HG03025 (cell line): ENCODE measurements around the gene LMCD1.
"Not testable (repeated sequence)": the region's sequence is repeated elsewhere in the genome, so short reads cannot be mapped to it uniquely, and the experiment has no call there.

Experiments used
- ATAC-seq: cut with Tn5 transposase; IDR thresholded peaks from one replicate; pipeline ENCODE4 v1.9.1; 2021; ENCODE audit warnings: mild to moderate bottlenecking, moderate library complexity; ENCODE audit not compliant: unreplicated experiment, low FRiP score

Gene LMCD1

GRCh38 chr3:8579943-8580342 lies 78.3 kb downstream of the LMCD1 start:
- no peak for ATAC-seq

DNA sequence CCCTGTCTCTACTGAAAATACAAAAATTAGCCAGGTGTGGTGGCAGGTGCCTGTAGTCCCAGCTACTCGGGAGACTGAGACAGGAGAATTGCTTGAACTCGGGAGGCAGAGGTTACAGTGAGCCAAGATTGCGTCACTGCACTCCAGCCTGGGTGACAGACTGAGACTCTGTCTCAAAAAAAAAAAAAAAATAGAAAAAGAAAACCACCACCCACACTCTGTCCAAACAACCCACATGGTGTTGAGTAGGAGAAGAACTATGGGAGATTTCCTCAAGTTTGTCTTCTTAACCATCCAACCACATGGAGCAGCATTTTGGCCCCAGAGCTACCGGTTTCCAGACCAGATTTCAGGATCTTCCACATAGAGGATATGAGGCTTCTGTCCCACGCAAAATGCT lies 78.8 kb downstream of the LMCD1 start:
- ATAC-seq = not testable (repeated sequence)

DNA sequence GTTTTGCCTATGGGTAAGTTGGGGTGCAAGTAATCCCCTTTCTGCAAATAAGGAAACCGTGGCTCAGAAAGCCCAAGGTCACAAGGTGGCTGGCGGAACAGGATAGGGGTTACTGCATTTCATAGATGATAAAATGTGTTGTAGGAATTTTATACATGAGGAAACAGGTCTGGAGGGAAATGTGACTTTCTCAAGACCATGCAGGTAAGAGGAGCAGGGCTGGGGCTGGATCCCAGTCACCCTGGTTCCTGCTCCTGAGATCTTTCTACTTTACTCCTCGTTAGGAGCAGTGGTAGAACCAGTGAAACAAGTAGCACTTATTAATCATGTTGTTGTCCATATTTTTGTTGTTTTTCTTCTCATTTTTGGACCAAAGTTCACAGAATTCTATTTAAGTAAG lies 79.8 kb downstream of the LMCD1 start:
- no peak for ATAC-seq

GRCh38 chr3:8581806-8582445 lies 80.3 kb downstream of the LMCD1 start:
- ATAC-seq = no peak

- ATAC-seq = no peak
Measured at GRCh38 chr3:8584661-8585060, 83.0 kb downstream of the LMCD1 start.

- ATAC-seq = no peak
Measured at GRCh38 chr3:8589880-8590556, 88.4 kb downstream of the LMCD1 start.

DNA sequence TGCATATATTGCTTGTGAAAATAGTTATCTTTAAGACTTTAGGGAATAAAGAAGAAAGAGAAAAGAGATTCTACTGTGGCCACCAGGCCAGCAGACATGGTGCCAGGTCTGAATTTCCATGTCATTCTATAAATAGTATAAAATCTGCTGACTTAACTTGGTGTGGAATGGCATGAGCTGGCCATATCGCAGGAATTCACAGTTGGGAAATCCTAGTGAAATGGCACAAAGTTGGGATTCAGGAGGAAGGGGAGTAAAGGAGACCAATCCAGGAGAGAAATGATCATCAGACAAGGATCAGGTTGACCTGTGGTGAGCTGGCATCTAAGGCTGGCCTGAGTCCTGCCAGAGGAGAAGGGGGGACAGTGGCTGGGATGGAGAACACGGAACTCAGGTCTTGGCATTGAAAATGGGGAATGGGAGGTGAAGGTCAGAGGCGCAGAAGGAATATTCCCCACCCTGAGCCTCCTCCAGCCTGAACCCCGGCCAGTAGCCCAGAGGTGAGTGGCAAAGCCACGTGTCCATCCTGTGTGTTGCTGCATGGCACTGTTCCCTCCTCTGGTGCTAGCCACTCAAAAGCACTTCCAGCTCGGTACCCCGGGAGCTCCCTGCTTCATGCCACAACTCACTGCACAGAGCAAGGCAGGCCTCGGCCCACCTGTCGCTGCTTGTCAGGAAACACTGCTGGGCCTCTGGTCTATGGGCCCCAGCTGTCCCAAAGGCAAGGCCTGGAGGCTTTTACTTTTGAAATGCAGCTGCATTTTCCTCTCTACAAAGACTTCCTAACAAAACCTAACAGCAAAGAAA lies 91.6 kb downstream of the LMCD1 start:
- no peak for ATAC-seq

DNA sequence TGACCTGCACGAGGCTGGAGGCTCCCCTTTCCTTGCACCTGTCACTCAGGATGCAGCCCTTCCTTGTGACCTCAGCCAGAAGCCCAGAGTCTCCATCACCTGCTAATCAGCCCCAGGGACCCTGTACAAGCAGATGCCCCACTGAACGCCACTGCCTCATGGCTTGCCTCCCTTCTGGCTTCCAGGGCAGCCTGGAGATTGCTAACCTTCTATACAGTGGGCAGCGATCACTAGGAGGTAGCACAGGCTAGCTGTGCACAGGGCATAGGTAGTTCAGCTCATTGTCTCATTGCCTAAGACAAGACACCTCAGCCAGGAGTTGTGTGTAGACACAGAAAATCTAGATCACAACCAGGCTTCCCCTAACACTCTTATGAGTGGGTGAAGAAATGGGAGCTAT lies 93.6 kb downstream of the LMCD1 start:
- ATAC-seq = no peak

DNA sequence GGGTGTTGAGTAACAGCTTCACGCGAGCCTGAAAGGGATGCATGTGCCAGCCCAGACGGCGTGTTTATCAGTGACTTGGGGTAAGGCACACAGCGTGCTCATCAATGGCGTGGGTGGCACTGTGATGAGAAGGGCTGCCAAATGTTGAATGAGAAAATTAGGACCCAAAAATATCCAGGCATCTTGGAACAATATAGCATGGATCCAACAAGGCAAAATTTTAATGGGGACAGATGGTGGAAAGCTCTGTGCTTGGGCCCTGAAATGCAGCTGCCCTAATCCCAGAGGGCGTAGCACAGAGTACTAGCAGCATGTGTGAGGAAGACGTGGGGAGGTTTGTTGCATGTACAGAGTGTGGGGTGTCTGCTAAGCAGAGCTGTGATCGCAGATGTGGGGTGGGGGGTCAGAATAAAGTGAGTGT lies 94.1 kb downstream of the LMCD1 start:
- ATAC-seq = no peak

DNA sequence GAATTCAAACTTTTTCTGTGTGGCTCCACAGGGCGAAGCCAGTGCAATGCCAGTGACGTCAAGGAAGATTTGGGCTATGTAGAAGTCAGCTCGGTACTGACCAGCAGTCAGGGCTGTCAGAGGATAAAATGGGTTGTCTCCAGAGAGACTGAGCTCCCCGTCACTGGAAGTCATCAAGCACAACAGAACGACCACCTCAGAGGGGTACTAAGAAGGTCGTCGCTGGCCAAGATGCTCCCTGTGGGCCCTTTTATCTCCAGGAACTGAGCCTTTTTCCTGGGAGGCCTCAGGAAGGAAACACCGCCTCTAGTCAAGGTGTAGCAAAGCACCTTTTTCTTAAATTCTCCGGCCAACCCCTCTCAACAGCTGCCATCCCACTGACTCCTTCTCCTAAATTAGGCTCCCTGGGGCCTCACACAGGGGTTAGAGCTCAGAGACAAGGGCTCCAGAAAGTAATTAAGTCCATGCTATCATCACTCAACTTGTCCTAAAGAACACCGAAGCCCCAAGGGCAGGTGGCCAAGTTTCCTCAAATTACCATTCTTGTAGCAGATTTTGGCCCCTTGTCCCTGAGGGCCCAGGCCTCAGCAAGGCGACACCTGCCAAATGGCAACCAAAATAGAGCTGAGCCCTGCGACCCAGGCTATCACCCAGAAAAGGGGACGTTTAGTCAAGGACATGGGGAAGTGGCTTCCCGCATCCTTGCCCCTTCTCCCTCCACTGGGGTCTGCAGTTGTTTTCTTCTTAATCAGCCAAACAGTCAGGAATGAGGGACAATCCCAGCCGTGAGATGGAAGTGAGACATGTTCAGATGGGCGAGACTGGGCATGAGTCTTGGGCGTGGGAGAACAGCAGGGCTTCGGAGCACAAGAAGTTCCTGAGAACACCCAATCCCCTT lies 94.9 kb downstream of the LMCD1 start:
- ATAC-seq = no peak

- ATAC-seq = no peak
Measured at GRCh38 chr3:8597219-8597853, 95.7 kb downstream of the LMCD1 start.

DNA sequence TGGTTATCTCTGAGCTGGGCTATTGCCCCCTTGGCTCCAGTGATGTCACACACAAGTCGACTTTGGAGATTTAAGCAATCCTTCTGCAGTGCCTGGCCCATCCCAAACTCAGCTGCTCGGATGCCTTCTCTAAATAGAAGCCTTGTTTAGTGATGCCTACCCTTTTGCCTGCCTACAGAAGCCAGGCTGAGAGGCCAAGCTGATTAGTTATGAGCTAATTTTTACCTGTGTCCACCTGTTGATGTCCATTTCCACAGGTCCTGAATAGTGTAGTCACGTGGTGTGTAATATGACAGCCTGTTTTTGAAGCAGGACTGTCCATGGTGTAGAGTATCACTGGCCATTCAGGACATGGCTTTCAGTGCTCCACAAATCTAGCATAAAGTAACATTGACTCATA lies 97.5 kb downstream of the LMCD1 start:
- no peak for ATAC-seq

GRCh38 chr3:8600457-8600856 lies 98.8 kb downstream of the LMCD1 start:
- ATAC-seq = no peak

DNA sequence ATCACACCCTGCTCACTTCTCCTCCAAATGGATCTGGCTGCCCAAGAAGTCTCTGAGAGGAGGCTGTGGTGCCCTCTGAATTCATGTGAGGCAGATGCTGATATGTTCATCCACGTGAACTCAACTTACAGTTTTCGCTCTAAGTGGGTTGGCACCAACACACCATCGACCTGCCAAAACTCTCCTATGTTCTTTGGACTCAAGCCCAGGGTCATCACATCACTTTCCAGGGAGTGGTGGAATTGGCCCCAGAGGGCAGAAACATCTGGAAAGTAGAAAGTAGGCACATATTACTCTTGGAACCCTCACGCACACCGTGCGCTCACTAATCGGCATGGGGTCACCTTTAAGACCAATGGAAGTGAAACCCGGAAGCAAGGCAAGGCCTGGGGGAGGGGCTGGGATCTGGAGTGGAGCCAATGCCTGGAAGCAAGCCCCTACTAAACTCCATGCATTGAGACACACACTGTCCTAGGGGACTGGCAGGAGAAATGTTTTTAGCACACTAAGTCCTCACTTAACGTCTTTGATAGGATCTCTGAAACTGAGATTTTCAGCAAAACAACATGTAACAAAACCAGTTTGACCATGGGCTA lies 101.6 kb downstream of the LMCD1 start:
- ATAC-seq = no peak

- no peak for ATAC-seq
Measured at GRCh38 chr3:8604006-8604405, 102.4 kb downstream of the LMCD1 start.

- ATAC-seq = no peak
Measured at GRCh38 chr3:8604988-8605387, 103.4 kb downstream of the LMCD1 start.

DNA sequence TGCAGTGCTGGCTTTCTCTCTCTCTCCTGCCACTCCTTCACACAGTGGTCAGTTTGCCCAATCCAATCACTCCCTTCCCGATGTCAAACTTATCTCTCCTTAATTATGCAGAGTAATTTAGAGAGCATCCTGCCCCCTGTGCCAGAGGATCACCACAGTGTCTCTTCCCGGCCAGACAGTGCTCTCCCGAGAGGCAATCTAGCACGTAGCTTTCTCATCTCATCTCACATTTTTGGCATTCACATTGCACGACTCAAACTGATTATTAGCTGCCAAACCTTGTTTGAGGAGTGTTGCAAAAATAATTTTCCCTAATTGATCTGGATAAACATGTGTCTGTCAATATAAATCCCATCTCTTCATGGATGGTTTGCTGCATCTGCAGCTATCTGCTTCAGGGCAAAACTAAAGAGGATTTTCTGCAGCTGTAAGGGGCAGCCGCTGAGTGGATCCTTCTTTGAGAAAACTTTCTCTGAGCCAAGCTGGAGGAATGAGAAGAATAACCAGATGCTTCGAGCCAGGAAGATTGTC lies 105.1 kb downstream of the LMCD1 start:
- ATAC-seq = no peak

- ATAC-seq = no peak
Measured at GRCh38 chr3:8607234-8608040, 105.8 kb downstream of the LMCD1 start.
